Dedifferentiated amniotic fluid mesenchymal stem cell (primary cell): ENCODE results near the gene RIT1.

Experiments
- DNase-seq: peaks from one replicate; pipeline ENCODE4 v3.0.0-alpha.2; 2016; ENCODE audit errors: extremely low spot score

RIT1 gene

GRCh38 chr1:155911156-155912055, at the start of gene RIT1:
RIT1 (minus strand) TSS chr1:155911349; CDS start chr1:155910761, 588 bp downstream.
- DNase-seq = peak; percentile 68

- DNase-seq = no peak
Measured at GRCh38 chr1:155960081-155960745, 49.1 kb upstream of the RIT1 start.

GRCh38 chr1:155957411-155957915, 46.3 kb upstream of the RIT1 start:
- no peak for DNase-seq

- DNase-seq = no peak
Measured at GRCh38 chr1:155954645-155955044, 43.5 kb upstream of the RIT1 start.

GRCh38 chr1:155952505-155952890, 41.3 kb upstream of the RIT1 start:
- DNase-seq = no peak

- no peak for DNase-seq
Measured at GRCh38 chr1:155951753-155952504, 40.8 kb upstream of the RIT1 start.

- DNase-seq = no peak
Measured at GRCh38 chr1:155950829-155951228, 39.7 kb upstream of the RIT1 start.

GRCh38 chr1:155947741-155948140, 36.6 kb upstream of the RIT1 start:
- no peak for DNase-seq

GRCh38 chr1:155947292-155947691, 36.1 kb upstream of the RIT1 start:
- no peak for DNase-seq

GRCh38 chr1:155946633-155947219, 35.6 kb upstream of the RIT1 start:
- no peak for DNase-seq

- no peak for DNase-seq
Measured at GRCh38 chr1:155944444-155944799, 33.3 kb upstream of the RIT1 start.

GRCh38 chr1:155942578-155943141, 31.5 kb upstream of the RIT1 start:
- no peak for DNase-seq

GRCh38 chr1:155941845-155942531, 30.8 kb upstream of the RIT1 start:
- no peak for DNase-seq

GRCh38 chr1:155940993-155941844, 30.1 kb upstream of the RIT1 start, which contains the start of gene RXFP4:
RXFP4 (plus strand) TSS chr1:155941638; CDS start chr1:155941710, 72 bp downstream.
- DNase-seq = no peak

- DNase-seq = peak; percentile 36
Measured at GRCh38 chr1:155940482-155940992, 29.4 kb upstream of the RIT1 start.

GRCh38 chr1:155938220-155938627, 27.1 kb upstream of the RIT1 start:
- peak; percentile 40 for DNase-seq

- DNase-seq = no peak
Measured at GRCh38 chr1:155934936-155935590, 23.9 kb upstream of the RIT1 start.

GRCh38 chr1:155934097-155934935, 23.2 kb upstream of the RIT1 start, which contains the start of gene KHDC4:
KHDC4 (minus strand) TSS chr1:155934413; CDS start chr1:155934373, 40 bp downstream.
- DNase-seq = peak; percentile 98
